Measurements from ENCODE around the gene ZBTB24.

GRCh38 chr6:109460161-109460829 lies 22.7 kb downstream of the ZBTB24 start:
- TF ChIP-seq GABPA (IDR thresholded peaks at IDR 0.05 in 1 of 2, conservative IDR thresholded peaks at IDR 0.05 in 1 of 2) (no peak), CTCF (IDR thresholded peaks at IDR 0.05; ENCODE audit: low read depth, low read length, missing input control) (no peak), MAX (IDR thresholded peaks at IDR 0.05) (no peak), REST (IDR thresholded peaks at IDR 0.05) (no peak), ATF3 (IDR thresholded peaks at IDR 0.05) (no peak), FOXA1 (IDR thresholded peaks at IDR 0.05) (no peak), YY1 (IDR thresholded peaks at IDR 0.05) (no peak), TAF1 (conservative IDR thresholded peaks at IDR 0.05) (no peak), JUND (IDR thresholded peaks at IDR 0.05) (no peak)
- TF ChIP-seq, protein P1, sequence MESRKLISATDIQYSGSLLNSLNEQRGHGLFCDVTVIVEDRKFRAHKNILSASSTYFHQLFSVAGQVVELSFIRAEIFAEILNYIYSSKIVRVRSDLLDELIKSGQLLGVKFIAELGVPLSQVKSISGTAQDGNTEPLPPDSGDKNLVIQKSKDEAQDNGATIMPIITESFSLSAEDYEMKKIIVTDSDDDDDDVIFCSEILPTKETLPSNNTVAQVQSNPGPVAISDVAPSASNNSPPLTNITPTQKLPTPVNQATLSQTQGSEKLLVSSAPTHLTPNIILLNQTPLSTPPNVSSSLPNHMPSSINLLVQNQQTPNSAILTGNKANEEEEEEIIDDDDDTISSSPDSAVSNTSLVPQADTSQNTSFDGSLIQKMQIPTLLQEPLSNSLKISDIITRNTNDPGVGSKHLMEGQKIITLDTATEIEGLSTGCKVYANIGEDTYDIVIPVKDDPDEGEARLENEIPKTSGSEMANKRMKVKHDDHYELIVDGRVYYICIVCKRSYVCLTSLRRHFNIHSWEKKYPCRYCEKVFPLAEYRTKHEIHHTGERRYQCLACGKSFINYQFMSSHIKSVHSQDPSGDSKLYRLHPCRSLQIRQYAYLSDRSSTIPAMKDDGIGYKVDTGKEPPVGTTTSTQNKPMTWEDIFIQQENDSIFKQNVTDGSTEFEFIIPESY (IDR thresholded peaks at IDR 0.05): no peak
